SKM-1 treated with dmso at 0.1 percent for 144 hours (cell line): Measurements from ENCODE around the gene NUTM2D.
A peak's percentile ranks its signal among the peaks of the same experiment; 100 is the strongest.
"Not testable (repeated sequence)": the region's sequence is repeated elsewhere in the genome, so short reads cannot be mapped to it uniquely, and the experiment has no call there.

Experiments used
- DNase-seq: peaks from one replicate; lab custom pipeline; 2025; ENCODE audit not compliant: unreplicated experiment; lab: John Stamatoyannopoulos, UW

Gene NUTM2D

GRCh38 chr10:87357444-87357843 lies at the start of gene NUTM2D:
Gene NUTM2D, plus strand, starts transcription at chr10:87357744. Its CDS starts 522 bp downstream, at chr10:87358266.
- not testable (repeated sequence) for DNase-seq

- DNase-seq = not testable (repeated sequence)
Observed at GRCh38 chr10:87308702-87309101, 48.8 kb upstream of the NUTM2D start.

- not testable (repeated sequence) for DNase-seq
Observed at GRCh38 chr10:87309657-87310056, 47.9 kb upstream of the NUTM2D start.

- DNase-seq = not testable (repeated sequence)
Observed at GRCh38 chr10:87311521-87311920, 46.0 kb upstream of the NUTM2D start.

- DNase-seq = not testable (repeated sequence)
Observed at GRCh38 chr10:87313649-87314359, 43.7 kb upstream of the NUTM2D start.

- peak; percentile 22 for DNase-seq
Observed at GRCh38 chr10:87314360-87314973, 43.1 kb upstream of the NUTM2D start.

- not testable (repeated sequence) for DNase-seq
Observed at GRCh38 chr10:87321505-87321904, 36.0 kb upstream of the NUTM2D start.

- not testable (repeated sequence) for DNase-seq
Observed at GRCh38 chr10:87324559-87324958, 33.0 kb upstream of the NUTM2D start.

GRCh38 chr10:87327958-87328357 lies 29.6 kb upstream of the NUTM2D start:
- DNase-seq = not testable (repeated sequence)

GRCh38 chr10:87329131-87329530 lies 28.4 kb upstream of the NUTM2D start:
- not testable (repeated sequence) for DNase-seq

- not testable (repeated sequence) for DNase-seq
Observed at GRCh38 chr10:87332687-87333086, 24.9 kb upstream of the NUTM2D start.

GRCh38 chr10:87340411-87340810 lies 17.1 kb upstream of the NUTM2D start:
- DNase-seq = not testable (repeated sequence)

- not testable (repeated sequence) for DNase-seq
Observed at GRCh38 chr10:87341546-87342142, 15.9 kb upstream of the NUTM2D start.

GRCh38 chr10:87342249-87342710 lies 15.3 kb upstream of the NUTM2D start:
- DNase-seq = peak; percentile 59

GRCh38 chr10:87342711-87343258 lies 14.8 kb upstream of the NUTM2D start:
- peak; percentile 9 for DNase-seq

GRCh38 chr10:87345743-87346142 lies 11.8 kb upstream of the NUTM2D start:
- DNase-seq = not testable (repeated sequence)

GRCh38 chr10:87350161-87350560 lies 7.4 kb upstream of the NUTM2D start:
- DNase-seq = not testable (repeated sequence)

GRCh38 chr10:87352825-87353224 lies 4.7 kb upstream of the NUTM2D start:
- not testable (repeated sequence) for DNase-seq

- not testable (repeated sequence) for DNase-seq
Observed at GRCh38 chr10:87355110-87355509, 2.4 kb upstream of the NUTM2D start.

- DNase-seq = not testable (repeated sequence)
Observed at GRCh38 chr10:87358159-87358558, 615 bp downstream of the NUTM2D start.

- DNase-seq = not testable (repeated sequence)
Observed at GRCh38 chr10:87369514-87370112, 12.1 kb downstream of the NUTM2D start.
